CD1c-positive myeloid dendritic cell (primary cell): ENCODE results near the gene SAMSN1.
"Not testable (repeated sequence)": the region's sequence is repeated elsewhere in the genome, so short reads cannot be mapped to it uniquely, and the experiment has no call there.

Experiments used
- DNase-seq: peaks from one replicate; pipeline ENCODE4 v3.0.0-alpha.2; 2016; ENCODE audit errors: extremely low spot score

SAMSN1 gene

DNA sequence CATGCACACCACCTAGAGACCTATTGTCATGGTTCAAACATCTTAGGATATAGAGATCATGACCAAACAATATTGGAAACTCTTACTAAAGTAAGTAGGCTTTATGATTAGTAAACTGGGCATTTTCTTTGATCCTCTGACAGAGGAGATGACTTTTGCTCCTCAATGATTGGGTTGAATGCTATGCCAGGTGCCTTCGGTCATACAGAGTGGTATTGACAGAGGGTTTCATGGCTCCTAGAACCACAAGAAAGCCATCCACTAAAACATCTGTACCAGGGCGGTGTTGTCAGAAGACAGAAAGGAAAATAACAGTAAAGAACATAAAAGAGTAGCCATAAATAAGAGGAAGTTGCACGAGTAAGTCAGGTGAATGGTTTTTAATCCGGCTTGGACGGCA is 20.8 kb upstream of the SAMSN1 start:
- DNase-seq: no peak

DNA sequence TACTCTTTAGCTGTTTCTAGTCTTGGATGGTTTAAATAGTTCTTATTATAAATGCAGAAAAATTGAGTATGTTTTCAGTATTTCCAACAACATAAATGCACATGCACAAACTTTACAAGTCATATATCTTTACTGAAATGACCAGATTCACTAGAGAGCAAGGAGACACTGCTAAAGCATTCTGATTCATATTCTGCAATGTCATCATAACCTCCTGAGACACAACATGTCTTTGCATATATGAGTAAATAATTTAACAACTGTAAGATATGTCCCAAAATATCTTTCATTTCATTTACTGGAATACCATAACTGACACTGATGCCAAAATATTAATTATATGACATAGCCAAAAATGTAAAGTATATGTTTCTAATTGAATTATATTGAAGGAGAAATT is 16.8 kb upstream of the SAMSN1 start:
- DNase-seq: no peak

DNA sequence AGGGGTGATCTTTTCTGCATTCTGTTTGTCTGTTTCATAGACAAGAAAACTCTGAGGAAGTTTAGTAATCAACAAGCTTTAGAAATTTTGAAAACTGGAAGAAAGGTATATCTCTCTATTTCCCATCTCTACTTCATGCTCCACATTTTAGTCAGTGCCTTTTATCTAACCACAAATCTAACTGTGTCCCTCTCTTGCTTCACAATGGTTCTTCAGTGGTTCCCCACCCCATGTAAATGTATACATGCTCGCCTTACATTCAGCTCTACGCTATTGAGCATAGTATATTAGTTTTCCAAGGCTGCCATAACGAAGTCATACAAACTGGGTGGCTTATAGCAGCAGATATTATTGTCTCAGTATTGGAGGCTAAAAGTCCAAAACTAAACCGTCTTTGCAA is 14.4 kb upstream of the SAMSN1 start:
- DNase-seq: no peak

DNA sequence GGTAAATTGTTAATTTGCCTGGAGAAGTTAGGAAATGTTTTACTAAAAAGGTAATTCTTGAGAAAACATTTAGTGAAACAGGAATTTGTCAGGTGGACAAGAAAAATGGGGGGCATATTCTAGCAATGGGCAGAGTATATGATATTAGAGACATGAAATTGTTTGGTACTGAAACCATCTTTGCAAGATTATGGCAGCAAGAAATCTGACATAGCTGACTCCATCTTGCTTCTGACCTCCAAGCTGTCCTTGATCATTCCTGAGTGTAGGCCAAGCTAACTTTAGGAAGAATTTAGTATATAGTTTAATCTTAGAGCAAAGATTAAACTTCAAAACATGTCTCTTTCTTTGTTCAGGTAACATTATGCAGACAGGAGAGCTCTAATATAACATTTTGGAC is 14.0 kb upstream of the SAMSN1 start:
- DNase-seq: no peak

DNA sequence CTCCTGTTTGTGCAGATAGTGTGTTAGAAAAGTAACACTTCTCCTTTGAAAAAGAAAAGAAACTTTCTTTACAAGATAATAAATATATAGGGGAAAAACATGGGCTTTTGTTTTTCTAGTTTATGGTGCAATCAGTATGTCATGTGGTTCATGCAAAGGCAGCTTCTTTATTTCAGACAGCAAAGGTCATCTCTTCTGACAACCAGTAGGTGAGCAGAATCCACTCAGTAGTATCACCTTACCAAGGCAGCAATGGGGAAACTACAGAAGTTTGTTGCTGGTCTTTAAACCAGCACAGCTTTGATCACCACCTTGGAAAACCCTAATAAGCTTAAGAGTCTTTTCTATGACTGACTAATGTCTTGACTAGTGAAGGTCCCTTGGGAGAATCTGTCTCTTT is 13.0 kb upstream of the SAMSN1 start:
- DNase-seq: no peak

DNA sequence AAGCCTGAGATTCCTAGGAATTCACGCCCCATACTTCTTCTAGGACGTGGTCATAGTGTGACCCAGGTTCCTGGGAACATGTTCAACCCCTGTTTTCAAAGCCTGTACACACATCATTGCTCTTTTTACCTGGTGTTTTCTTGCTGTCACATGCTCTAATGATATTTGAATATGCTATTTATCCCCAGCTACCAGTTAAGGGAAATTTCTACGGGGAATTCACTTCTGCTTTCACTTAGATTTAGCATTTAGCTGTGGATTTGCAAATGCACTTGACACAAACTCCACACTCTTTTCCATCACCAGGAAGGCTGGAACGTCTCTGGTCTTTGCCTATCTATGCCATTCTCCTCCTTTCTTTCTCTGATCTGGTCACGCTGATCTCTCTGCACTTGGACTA is 11.3 kb upstream of the SAMSN1 start:
- no peak for DNase-seq

DNA sequence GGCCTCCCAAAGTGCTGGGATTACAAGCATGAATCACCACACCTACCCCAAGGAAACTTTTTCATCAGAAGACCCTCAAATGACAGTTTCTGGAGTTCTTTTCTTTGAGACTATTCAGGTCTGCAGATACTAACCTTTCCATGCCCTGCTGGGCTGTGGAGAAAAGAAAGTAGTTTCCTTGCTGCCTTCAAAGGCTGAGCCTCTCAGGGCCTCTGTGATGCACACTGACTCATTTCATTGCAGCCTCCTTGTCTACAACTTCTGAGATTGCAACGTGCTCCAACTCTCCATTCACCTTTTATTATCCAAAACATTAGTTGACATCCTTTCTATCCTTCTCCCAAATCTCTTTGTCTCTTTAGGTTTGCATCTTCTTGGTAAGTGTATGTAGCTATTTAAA is 8.8 kb upstream of the SAMSN1 start:
- DNase-seq: no peak

DNA sequence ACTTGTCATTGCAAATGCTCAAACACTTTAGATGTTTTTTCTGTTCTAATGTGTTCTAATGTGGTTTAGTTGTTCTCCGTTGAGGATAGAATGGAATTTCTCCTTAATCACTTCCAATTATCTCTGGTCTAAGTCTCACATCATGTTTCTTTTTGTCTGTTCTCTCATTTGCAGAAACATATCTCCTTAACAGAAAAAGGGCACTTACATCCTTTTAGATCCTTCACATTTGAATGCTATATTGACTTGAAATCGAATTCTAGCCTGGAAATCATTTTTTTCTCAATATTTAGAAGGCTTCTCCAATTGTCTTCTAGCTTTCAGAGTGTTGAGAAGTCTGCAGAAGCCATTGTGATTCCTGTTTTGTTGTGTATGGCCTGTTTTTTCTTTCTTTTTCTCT is 7.3 kb upstream of the SAMSN1 start:
- no peak for DNase-seq

DNA sequence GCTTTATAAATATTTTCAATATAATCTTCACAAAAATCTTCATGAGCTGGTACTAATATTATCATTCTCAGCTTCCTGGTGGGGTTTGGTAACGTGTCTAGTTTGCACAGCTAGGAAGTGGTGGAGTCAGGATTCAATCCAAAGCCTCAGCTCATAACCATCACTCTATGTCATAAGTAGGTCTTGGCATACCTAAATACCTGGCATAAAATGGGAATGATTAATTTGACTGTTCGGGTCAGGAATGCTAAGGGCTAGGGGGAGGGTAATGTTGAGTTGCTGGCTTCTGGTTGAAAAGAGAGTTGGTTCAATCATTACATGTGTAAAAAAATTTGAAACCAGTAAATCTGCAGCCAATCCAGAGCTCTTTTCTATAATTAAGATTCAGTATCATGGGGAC is 5.6 kb upstream of the SAMSN1 start:
- DNase-seq: no peak

DNA sequence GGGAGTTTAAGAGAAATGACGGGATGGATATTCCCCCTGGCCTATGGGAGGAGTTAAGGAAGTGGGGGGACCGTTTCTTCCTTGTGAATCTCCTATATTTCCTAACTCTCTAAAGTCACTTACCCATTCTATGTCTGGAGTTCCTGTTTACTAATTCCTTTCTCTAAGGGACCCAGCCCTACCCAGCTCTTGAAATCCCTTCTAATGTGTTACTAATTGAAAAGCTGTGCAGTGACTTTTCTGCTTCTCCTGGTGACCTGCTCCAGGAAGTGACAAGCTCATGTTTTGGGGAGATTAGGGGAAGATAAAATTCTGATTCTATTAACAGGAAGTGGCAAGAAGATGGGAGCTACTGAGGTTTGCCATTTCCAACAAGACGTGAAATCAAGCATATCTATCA is 4.0 kb upstream of the SAMSN1 start:
- DNase-seq: no peak

DNA sequence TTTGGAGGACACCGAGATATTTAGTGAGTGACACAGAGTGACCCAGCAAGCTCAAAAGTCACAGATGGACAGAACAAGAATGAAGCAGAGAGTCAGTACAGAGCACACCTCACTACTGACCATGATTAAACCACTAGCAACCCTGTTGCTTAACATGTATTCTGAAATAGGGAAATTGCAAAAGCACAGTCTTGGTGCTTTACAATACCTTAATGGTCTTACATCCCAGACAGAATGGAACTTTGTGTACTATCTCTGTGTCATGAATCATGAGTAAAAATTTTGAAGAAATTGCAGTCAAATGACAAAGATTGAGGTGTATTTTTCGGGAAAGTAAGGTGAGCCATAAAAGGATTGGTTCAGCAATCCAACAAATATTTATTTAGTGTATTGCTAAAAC is 2.7 kb upstream of the SAMSN1 start:
- peak; percentile 74 for DNase-seq

DNA sequence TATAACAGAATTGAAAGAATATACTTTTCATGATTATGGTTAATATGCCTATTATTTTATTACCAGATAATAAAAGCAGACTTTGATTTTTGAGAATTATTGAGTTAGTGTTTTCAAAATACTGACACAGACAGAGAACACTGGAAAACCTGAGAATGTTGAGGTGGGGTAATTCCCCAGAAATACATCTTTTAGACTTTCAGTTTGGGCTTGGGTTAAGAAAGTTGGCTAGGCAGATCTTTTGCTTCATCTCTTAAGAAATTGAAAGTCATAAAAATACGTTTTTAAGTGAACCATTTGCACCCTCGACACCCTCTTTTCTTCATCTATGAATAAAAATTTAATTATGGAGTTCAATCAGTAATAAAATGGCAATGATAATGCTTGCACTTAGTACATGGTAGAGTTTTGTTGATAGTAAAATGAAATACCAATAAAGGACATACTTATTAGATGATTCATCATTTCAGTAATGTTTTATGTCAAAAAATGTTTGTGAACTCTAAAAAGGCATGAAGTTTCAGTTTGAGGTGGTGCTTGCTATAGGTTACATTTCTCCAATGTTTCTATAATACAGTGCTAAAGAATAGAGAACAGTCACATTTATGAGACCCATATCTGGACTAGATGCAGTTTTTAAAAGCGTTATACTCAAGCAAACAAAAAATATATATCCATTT is 1.9 kb upstream of the SAMSN1 start:
- DNase-seq: no peak

DNA sequence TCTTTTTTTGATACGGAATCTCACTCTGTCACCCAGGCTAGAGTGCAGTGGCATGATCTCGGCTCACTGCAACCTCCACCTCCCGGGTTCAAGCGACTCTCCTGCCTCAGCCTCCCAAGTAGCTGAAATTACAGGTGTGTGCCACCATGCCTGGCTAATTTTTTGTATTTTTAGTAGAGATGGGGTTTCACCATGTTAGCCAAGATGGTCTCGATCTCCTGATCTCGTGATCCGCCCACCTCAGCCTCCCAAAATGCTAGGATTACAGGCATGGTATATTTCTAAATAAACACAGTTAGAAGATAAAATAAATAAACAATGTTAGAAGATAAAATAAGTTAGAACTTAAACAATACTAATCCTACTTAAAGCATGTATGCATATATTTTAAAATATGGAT is 604 bp upstream of the SAMSN1 start:
- DNase-seq: not testable (repeated sequence)

DNA sequence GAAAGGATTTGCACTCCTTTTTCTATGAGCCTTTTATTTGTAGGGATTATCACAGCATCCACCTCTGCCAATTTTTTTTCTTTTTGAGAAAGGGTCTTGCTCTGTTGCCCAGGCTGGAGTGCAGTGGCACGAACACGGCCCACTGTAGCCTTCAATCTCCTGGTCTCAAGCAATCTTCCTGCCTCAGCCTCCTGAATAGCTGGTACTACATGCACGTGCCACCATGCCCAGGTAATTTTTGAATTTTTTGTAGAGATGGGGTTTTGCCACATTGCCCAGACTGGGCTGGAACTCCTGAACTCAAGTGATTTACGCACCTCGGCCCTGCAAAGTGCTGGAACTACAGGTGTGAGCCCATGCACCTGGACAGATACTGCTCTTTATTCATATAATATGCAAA is 2.1 kb downstream of the SAMSN1 start:
- DNase-seq: no peak

DNA sequence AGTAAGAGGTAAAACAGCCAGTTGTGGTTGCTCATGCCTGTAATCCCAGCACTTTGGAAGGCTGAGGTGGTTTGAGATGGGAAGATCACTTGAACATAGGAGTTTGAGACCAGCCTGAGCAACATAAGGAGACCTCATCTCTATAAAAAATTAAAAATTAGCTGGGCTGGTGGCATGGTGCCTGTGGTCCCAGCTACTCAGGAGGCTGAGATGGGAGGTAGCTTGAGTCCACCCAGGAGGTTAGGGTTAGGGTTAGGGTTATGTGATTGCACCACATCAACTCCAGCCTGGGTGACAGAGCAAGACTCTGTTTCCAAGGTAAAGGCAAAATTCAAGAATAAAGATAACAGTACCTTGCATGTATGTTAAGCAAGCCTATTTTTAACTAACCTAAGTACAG is 3.5 kb downstream of the SAMSN1 start:
- no peak for DNase-seq

DNA sequence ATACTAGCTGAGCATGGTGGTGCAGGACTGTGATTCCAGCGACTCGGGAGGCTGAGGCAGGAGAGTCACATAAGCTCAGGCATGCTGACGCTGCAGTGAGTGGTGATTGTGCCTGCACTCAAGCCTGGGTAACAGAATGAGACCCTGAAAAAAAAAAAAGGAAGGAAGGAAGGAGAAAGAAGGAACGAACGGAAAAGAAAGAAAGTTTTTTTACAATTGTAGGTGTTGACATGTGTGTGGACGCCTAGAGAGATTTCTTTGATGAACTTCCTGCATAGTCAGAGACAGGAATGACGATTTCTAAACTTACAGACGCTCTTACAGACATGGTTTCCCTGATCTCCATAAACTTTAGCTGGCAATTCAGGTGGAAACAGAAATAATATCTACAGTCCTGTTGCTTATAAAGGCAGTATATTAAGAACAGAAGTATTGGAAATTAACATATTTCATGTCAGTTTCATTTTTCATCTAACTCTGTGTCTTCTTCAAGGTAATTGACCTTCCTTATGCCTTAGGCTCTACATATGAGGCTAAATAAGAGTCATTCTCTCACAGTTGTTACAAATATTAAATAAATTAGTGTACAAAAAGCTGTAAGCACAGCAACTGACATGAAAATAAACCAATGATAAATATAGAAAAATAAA is 4.1 kb downstream of the SAMSN1 start:
- DNase-seq: peak; percentile 49

DNA sequence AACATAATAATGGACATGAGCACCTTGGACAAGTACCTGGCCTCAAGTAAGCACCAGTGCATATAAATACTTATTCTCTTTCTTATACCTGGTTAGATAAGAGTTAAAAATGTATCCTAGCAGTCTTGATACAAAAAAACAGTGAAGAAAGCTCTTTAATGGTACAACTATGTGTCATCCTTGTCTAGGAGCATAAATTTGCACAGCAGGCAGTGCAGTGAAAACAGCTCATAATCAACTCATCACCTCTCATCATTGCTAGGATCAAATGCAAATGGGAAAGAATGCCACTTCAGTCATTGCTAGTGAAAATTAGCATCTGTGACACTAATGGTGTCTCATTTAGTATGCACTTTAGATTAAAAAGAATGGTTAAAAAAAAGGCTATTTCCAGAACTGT is 7.6 kb downstream of the SAMSN1 start:
- DNase-seq: no peak

DNA sequence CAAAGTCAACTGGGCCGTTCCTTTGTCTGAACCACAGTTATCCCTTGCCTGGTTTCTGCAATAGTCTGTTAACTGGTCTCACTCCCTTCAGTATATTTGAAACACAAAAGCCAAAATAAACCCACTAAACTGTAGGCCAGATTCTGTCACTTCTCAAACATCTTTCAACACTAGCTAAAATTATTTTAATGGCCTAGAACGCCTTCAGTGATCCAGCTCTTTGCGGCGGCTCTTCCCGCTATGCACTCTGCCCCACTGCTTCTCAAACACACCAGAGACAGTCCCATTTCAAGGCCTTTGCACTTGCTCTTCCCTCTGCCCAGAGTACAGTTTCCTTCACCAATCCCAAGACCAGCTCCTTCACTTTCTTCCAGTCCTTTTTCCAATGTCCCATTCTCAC is 9.2 kb downstream of the SAMSN1 start:
- DNase-seq: no peak

DNA sequence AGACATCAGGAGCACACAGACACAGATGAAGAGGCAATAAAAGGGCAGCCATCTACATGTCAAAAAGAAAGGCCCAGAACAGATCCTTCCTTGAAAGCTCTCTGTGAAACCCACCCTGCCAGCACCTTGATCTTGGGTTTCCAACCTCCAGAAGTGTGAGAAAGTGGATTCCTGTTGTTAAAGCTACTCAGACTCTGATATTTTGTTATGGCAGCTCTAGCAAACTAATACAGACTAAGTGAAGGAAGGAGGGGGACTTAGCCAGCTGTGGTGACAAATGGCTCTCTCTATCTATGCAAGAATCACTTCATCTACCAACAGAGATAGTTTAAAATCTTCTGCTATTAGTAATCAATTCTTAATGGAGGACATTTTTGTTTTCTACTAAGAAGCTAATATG is 10.4 kb downstream of the SAMSN1 start:
- DNase-seq: no peak

DNA sequence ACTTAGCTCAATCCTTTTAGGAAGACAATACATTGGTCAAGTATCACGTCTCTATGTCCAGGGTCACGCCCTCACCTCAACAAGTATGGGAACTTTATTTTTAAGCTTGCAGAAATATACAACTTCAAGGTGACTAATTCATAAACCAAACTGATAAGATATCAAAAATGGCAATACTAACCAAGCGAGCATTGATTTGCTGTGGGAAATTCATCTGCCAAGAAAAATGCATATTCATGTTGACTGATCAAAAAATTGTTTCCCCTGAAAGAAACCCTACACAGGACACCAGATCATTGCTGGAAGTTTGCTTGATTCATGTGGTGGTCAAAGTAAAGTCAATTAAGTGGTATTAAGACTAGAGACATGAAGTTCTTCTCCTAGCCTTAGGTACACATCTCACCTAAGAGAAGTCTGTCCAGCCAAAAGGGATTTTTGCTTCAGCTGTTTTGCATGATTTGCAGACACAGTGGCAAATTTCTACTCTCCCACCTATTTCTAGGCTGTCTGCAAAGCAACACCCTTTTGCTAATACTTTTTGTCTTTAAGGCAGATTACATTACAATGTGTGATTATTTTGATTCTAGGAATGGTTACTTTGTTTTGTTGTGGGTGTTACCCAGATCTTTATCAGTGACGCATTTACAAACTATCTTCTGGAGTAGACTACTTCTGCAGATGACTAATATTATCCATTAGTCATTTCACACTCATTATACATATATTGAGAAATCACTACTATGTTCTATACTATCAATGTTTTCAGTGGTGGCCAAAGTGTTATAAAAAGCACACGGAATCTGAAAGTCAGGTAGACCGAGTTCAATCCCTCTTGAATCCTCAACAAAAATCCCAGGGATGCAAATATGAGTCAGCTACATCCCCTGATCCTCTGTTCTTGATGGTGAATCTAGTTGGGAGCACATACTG is 12.4 kb downstream of the SAMSN1 start:
- DNase-seq: peak; percentile 86

DNA sequence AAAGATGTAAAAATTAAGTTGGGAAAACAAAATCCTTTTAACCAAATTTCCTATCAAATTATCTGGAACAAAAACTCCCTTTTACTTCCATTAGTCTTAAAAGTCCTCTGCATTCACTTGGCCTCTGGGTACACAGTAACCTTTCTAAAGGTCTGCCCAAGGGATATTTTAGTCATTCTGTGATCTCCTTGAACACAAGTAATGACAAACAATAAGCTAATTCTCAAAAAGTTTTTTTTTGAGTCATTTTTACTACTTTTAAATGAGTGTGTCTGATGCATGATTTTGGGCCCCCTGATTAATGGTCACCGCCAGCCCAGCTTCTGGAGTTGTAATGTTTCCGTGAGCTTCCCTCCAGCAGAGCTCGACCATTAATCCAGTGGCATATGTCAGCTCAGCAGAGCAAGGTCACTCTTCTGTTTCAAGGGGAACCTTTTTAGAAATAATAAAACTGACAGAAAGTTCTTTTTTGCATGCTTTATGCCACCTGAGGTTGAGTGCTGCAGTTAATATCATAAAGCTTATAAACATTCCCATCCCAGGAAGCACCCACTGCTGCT is 14.3 kb downstream of the SAMSN1 start:
- no peak for DNase-seq

DNA sequence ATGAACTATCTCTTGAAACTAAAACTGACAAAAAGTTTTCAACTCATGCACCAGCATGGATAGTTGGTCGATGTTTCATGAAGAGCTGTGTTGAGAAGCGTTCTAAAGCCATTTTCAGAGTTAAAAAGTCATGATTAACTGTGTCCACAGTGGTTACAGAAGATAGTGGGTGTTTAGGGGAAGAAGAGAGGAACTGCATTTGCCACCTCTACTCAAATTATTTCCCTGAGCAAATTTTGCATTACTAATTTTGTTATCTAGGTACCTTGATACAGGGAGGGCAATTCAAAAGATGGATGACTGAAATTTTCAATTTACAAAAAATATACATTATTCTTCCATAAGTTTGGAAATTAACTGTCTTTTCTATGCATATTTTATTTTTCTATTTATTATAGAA is 15.5 kb downstream of the SAMSN1 start:
- DNase-seq: peak; percentile 44

DNA sequence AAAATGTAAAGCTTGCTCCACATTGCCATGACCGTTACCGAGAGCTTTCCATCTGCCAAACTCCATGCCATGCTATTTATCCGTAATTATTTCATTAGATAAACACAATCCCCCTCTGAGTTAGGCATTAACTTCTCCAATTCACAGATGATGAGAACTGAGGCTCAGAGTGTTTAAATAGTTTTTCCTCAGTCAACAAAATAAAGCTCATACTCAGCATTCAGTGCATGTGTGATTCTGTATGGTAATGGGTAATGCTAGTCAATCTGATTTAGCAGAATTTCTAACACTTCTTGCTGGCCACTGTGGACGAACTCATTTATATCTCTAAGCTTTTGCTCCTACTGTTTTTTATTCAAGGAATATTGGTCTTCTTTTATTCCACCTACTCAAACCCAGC is 17.3 kb downstream of the SAMSN1 start:
- no peak for DNase-seq
